Sigmoid colon (tissue), 4 donors: ENCODE data around the gene CBX7.

ENCODE experiments used
- CTCF ChIP-seq, 4 experiments: fragments of 450-650 bp in 3 of 4; fragments of 200-600 bp in 1 of 4; IDR thresholded peaks; one replicate each; pipeline ENCODE4 v1.5.1; 2016 to 2019; ENCODE audit warnings: antibody characterized with exemption in 4 of 4, mild to moderate bottlenecking in 3 of 4, moderate library complexity in 2 of 4
- EP300 ChIP-seq, 4 donors: sonication (generic); formaldehyde crosslinking; IDR thresholded peaks; one replicate each; pipeline ENCODE4 v1.6.1; 2017; ENCODE audit warnings: antibody characterized with exemption in 4 of 4
- POLR2A ChIP-seq, 2 donors: fragments of 450-650 bp; IDR thresholded peaks; one replicate each; pipeline ENCODE4 v1.6.1; 2016; ENCODE audit warnings: antibody characterized with exemption in 2 of 2, mild to moderate bottlenecking in 2 of 2, moderate library complexity in 2 of 2
- POLR2AphosphoS5 ChIP-seq, 4 donors: sonication (generic); formaldehyde crosslinking; IDR thresholded peaks; one replicate each; pipeline ENCODE4 v1.6.1; 2017; ENCODE audit warnings: antibody characterized with exemption in 4 of 4

- TF ChIP-seq CTCF (IDR thresholded peaks at IDR 0.05) (no peak), POLR2A (IDR thresholded peaks at IDR 0.05) (no peak), EP300 (IDR thresholded peaks at IDR 0.05) (no peak), POLR2AphosphoS5 (IDR thresholded peaks at IDR 0.05) (no peak)
These were observed 21.5 kb upstream of the CBX7 start for GRCh38 chr22:39173787-39174497.
